HG02642 (cell line): Measurements from ENCODE around the gene SERP2.

Experiments used
- ATAC-seq: cut with Tn5 transposase; IDR thresholded peaks from one replicate; pipeline ENCODE4 v1.9.1; 2021; ENCODE audit warnings: mild to moderate bottlenecking; ENCODE audit not compliant: unreplicated experiment, poor library complexity

Gene SERP2

DNA sequence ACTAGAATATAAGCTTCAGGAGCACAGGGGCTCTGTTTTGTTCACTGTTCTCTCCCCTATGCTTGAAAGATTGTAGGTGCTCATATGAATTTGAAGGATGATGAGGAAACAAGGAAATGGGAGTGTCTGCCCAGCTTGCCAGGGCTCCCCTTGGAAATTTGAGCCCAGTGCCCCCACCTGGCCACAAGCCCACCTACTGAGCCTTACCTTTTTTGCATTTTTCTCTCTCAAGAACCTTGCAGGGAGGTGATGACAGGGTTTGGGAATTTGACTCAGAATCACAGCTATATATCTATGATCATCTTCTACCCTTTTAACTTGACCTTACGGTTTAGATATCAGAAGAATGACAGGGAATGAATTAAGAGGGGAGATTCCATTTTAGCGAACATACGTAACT, 33.8 kb downstream of the SERP2 start:
- no peak for ATAC-seq

DNA sequence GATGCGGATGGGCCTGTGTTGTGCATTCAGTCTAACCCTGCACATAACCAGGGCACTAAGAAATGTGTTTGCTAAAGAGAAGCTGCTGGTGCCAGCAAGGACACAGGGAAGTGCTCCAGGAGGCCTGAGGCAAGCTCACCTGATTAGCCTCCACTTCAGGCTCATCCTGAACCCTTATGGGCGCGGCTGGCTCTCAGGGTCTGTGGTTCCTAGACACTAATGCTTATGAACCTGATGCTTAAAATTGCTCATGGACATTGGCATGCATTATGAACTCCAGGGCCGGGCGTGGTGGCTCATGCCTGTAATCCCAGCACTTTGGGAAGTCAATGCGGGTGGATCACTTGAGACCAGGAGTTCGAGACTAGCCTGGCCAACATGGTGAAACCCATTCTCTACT, 34.3 kb downstream of the SERP2 start:
- ATAC-seq: no peak

DNA sequence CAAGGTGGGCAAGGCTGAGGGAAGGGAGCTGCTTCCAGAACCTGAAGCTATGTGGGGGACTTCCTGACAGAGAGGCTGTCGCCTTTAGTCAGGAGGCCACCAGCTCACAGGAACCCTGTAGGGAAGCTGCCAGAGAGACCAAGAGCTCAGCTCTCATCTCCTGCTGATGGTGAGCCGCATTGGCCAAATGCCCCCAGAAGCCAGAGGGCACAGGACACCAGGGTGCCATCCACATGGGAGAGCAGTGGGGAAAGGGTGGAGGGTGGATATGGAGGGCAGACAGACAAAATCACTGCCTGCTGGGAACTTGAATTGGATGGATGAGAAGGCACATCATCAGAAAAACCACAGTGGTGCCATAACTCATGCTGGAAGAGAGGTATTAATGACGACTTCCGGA, 36.0 kb downstream of the SERP2 start:
- no peak for ATAC-seq

DNA sequence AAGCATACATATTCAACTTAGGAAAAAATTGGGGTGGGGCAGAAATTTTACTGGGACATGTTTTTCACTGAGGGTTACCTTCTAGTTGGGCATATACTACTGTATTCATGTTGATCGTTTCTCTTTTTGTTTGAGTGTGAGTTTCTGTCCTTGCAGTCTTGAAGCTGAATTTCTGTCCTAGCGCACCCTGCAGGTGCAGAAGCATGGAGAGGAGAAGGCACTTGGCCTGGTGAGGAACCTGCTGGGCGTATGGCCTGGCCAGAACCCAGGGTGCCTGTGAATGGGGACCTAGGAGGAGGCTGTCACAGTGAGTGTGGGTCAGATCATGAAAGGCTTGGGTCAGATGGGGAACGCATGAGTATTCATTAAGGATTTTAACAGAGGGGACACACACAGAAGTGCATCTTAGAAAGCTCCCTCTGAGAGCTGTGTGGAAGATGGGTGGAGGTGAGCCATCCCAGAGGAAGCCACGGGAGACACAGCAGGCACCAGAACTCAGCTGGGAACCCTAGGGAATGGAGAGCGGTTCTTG, 36.8 kb downstream of the SERP2 start:
- ATAC-seq: no peak

DNA sequence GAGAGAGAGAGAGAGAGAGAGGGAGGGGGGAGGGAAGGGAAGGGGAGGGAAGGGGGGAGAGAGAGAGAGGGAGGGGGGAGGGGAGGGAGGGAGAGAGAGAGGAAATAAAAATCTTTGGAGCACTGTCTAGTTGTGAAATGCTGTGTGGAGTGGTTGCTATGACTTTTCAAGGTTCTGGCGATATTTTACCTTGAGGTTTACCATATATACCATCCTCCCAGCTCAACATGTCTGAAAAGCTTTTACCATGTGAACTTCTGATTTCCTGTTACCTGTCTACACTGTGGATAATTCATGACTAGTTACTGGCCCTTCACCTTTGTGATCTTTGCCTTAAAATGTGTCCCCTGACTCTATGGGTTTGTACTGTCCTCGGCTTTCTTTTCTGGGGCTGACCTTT, 38.2 kb downstream of the SERP2 start:
- ATAC-seq: no peak

DNA sequence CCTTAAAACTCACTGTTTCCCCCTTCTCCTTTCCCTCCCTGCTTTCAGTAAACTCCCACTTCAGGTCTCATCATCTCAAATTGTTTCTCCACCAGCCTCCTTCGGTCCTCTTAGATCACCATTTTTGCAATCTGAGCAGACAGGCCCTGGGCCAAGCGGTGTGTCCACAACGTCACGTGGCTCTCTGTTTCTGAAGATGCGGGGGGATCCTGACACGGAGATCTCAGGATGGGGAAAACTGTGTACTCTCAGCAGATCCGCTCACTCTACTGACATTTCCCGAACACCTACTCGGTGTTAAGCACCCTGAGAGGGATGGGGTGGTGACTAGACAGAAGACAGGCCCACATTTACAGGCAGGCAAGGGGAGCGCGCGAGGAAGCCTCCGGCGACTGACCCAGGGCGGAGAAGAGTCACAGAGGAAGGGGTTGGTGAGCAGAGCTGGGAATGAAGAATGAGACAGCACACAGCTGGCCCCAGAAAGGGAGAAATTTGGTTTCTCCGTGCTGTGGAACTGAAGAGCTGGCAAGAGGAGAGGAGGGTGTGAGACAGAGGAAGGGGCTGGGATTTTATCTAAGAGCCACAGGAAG, 38.8 kb downstream of the SERP2 start:
- no peak for ATAC-seq

DNA sequence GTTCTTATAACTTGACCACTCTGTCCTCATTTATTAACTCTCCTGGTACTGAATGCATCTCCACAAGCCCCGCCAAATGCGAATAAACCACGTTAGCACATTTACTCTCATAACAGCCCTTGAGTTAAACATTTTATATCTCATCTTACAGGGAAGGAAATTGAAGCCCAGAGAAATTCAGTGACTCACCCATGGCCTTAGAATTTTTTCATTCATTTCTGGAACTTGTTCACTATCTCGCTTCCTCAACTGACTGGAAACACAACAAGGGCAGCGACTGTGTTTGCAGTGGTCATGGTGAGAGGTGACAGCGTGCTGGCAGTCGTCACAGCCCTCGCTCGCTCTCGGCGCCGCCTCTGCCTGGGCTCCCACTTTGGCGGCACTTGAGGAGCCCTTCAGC, 39.5 kb downstream of the SERP2 start:
- ATAC-seq: no peak

DNA sequence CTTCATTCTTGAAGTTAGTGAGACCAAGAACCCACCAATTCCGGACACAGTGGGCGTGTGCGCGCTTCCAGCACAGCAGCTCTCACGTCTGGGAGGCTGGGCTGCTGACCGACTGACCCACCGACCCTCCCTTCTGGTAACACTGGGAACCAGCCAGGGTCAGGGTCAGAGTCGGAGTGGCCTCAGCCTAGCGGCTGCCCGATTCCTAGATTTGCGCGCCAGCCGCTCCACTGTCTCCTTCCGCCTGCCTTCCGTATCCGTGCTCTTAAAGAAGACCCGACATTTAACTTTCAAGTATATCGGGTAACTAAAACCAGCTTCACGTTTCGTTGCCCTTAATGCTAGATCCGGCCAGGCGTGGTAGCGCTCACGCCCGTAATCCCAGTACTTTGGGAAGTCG, 41.1 kb downstream of the SERP2 start:
- ATAC-seq: no peak

DNA sequence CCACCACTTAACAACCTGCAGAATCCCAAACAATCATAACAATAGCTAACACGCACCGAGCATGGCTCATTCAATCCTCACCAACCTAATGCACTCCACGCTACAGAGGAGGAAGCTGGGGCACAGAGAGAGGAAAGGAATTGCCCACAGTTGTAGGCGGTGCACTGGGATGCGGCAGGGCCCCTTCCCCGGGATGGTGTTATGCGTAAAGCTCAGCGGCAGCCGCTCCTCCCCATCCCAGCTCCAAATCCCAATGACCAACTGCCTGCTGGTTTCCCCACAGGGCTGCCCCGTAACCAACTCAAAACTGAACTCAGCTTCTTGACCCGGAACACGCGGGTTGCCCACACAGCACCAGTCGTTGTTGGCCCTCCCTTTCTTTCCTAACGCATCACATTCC, 42.2 kb downstream of the SERP2 start:
- no peak for ATAC-seq

DNA sequence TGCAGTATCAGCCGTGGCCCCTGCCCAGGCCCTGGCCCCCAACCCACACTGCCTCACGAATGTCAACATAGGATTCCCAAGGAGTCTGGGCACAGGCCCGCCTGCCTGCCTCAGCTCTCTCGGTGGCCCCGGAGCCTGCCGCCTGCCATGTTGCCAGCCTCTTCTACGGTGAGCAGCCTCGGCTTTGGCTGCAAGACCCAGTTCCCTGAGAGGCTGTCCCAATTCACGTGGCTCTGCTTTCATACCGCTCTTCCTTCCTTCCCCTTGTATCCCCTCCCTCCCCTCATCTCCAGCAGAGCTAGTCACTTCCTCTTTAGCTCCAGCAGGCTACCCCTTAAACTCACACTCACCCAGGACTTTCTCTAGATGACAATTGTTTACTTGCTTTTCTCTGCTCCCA, 42.7 kb downstream of the SERP2 start:
- no peak for ATAC-seq

DNA sequence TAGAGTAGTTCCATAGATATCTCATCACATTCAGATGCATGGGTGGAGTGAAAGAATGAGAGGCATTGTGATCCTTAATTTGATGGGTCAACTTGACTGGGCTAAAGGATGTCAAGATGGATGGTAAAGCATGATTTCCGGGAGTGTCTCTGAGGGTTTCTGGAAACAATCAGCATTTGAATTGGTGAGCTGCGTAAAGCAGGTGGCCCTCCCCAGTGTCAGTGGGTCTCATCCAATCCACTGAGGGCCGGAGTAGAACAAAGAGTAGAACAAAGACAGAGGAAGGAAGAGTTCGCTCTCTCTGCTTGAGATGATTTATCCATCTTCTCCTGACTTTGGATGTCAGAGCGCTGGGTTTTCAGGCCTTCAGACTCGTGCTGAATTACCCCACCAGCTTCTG, 43.1 kb downstream of the SERP2 start:
- no peak for ATAC-seq

DNA sequence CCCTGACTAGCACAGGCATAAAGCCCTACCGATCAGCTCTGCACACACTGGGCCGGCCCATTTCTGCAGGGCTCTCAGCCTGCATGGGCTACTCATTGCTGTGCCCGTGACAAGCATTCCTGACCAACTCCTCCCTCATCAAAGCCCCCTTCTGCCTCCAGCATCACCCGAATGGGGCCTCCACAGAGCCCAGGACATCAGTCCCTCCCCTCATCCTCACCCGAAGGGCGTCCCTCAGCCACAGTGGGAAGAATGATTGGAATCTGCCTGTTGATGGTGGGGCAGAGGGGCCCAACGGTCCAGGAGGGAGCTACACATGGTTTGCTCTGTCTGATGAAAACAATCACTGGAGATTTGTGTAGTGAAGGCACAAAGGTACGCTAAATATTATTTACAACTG, 43.8 kb downstream of the SERP2 start:
- ATAC-seq: no peak

DNA sequence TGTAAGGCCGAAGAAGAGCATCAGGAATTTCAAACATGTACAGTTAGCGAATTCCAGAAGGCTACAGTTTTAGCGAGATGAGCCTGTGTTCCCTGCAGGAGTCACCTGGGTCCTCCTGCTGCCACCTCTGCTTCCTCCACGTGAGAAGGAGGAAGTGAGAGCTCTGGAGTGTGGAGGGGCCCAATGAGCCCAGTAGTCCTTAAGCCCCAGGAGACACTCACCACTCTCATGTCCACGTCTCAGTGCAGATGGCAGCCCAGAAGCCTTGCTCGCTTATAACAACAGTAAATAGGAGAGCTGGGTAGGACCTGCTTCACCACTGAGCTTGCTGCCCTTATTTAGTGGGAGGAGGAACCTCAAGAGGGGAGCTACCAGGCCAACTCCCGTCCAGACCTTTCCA, 44.3 kb downstream of the SERP2 start:
- no peak for ATAC-seq

DNA sequence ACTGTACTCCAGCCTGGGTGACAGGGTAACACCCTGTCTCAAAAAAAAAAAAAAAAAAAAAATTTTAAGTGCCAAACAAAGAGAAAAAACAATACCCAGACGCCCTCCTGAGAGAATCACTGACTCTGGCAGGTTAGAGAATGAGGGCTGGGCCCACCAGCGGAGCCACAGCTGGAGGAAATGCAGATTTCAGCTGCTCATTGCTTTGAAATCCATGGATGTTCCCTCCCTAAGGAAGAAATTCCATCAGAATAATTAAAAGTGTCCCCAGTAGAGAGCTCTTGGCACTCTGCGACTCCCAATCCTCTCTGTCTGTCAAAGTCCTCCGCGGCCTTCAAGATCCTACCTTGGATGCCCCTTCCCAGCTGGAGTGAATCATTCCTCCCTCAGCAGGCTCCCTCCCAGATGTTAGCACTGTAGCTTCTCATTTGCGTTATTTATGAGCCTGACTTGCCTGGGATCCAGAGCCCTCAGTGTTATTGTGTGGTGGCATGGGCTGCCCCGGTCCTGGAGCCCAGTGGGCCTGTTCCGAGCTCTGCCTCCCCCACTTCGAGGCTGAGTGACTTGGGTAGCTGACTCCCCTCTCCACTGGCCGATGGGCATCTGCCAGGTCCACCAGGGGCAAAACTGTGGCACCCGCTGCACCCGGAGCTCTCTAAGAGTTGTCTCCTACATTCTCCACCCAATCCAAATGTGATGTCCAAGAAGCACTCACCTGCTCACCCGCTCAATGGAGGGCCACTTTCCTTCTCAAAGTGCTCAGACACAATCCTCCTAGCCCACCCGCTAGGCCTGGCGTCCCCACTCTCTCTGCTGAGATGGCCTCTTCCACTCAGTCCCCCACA, 47.0 kb downstream of the SERP2 start:
- ATAC-seq: no peak

DNA sequence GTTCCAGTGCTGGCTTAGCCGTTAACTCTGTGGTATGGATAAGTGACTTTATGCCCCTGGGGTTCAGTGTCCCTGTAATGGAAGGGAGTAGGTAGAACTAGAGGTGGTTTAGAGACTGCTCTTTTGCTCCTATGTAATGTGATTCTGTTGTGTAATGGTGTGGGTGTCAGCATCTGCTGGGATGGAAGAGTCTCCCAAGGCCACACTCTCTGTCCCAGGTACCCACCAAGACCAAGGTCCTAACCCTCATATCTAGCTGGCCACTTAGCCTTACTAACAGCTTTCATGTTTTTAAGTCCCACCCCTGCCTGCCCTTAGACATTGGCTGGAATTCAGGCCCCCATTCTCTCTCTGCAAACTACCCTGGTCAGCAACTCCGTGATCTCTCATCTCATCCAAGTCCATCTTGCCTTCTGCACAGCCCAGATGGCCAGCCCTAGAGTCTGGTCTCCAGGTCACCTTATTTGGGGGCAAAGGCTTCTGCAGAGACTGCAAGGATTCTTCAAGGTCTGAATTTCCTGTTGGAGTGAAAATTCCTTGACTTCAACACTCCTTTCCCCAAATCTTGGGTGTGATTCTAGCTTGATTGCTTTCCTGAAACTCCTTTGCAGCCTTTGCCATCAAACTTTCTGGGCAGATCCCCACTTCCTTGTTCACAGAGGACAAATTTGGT, 48.4 kb downstream of the SERP2 start:
- no peak for ATAC-seq

DNA sequence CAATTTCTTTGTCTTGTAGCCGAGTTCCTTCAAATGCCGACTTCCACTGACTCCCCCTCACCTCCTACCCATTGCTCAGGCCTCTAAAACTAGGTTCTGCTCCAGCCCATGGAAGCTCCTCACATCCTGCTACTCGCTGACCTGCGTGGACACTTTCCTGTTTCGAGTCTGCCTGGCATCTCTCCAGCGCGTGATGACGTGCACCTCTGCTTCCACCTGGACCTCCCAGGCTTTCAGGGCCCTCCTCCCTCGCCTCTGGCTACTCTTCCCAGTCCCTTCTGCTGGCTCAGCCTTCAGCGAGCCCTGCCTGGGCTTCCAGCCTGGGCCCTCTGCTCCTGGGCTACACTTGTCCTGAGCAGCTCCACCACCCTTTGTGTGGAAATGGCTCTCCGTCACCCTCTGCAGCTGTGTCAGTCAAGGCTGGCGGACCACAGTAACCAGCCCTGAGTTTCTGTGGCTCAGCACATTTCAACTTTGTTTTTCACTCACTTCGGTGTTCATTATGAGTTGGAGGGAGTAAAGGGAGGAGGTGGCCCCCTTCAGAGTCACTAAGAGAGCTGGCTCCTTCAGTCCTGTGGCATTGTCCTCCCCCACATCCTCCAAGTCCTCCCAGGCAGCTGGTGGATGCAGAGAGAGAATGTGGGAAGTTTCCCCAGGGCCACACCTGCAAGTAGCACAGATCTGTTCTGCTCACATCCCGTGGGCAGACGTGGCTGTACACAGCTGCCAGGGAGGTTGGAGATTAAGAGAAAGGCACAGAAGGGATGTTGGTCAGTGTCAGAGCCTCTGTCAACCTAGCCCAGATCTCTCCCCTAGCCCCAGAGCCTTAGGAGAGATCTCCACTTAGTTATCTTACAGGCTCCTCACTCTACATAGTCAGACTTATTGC, 49.4 kb downstream of the SERP2 start:
- ATAC-seq: no peak

DNA sequence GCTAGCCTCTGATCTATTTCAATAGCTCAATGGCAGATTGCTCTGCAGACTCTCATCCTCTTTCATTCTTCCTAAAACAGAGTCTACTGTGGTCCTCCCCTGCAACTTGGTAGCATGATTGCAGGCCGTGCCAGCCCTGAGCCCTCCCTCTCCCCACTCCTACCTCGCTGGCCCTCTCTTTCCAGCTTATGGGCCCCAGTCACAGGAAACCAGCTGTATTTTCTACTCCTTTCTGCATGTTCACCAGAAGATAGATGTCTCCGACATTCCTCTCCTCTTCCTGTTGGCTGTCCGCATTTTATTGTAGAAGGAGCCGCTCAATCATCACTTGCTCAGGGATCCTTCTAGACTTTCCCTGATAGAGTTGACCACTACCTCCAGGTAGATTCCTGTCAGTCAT, 50.2 kb downstream of the SERP2 start:
- ATAC-seq: no peak

DNA sequence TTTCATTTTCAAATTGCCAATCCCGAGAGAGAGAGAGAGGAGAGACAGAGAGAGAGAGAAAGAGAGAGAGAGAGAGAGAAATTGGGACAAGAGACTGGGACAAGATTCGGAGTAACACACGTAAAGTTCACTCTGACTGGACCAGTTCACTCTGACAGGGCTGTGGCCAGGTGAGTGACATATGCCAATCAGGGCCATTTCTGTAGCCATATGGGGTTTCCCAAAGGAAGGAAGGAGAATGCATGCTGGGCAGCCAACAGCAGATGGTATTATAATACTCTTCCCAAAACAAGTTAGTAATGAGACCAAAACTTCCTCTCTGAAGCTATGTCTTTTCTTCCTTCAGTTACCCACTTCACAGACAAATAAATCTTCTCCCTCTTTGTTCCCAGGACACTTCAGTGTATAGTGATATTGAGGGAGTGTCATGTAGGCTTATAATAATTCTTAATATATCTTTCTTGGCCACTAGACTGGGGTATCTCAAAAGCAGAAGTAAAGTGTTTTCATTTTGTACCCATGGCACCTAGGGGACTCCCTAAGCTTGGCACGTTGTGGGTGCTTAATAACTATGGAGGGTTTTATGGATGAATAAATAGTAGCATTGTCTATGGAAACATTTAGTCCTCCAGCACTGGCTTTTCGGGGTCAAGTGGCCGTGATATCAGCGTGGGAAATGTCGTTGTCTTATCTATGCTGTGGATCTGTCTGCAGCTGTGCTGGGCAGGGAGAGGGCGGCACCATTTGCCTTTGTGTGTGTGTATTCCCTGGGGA, 51.6 kb downstream of the SERP2 start:
- ATAC-seq: no peak

DNA sequence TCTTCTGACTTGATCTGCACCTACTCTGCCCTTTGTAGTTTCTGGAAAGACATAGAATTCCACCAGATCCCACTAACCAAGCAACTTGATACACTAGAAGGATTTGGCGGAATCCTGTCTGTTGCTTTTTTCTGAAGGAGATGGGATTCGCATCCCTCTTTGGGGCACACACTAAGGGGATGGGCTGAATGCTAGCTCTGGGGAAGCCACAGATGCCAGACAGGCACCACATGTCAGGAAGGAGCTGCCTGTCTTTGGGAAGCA, 52.1 kb downstream of the SERP2 start:
- no peak for ATAC-seq

DNA sequence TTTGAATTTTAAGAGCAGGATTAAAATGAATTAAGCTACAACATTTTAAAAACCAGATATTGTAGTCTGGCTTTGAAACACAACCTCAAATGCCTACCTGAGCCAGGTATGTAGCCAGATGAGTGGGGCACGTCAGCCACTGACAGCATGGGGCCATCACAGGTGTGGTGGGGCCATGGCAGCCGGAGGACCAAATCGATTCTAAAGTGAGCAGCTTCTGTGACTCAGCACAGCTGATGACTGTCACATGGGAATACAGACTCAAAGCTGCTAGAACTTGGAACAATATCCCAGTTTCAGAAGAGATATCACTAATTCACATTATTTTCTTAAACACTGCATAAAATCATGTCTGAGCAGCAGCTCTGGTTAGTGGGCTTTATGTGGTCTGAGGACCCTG, 52.8 kb downstream of the SERP2 start:
- no peak for ATAC-seq
